Endothelial cell of coronary artery (primary cell): Measurements from ENCODE around the gene CSNK1A1. TPM values are rescaled to one million over a fixed set of nuclear protein-coding genes. Genes with fewer than 3 reads are reported as not detected.

Source experiments
- total RNA-seq: library from RNA; depleted of rRNA; stranded (reverse); fragments of >200 nt; gene quantifications from 2 replicates; pipeline ENCODE4 v1.2.3, GENCODE V29; 2014

The CSNK1A1 gene
- 520 and 526 TPM in 2 replicates for total RNA-seq

GRCh38 chr5:149551227-149552037 is at the start of gene CSNK1A1:
Gene CSNK1A1, minus strand, starts transcription at chr5:149551439. Its CDS starts 475 bp downstream, at chr5:149550964.

DNA sequence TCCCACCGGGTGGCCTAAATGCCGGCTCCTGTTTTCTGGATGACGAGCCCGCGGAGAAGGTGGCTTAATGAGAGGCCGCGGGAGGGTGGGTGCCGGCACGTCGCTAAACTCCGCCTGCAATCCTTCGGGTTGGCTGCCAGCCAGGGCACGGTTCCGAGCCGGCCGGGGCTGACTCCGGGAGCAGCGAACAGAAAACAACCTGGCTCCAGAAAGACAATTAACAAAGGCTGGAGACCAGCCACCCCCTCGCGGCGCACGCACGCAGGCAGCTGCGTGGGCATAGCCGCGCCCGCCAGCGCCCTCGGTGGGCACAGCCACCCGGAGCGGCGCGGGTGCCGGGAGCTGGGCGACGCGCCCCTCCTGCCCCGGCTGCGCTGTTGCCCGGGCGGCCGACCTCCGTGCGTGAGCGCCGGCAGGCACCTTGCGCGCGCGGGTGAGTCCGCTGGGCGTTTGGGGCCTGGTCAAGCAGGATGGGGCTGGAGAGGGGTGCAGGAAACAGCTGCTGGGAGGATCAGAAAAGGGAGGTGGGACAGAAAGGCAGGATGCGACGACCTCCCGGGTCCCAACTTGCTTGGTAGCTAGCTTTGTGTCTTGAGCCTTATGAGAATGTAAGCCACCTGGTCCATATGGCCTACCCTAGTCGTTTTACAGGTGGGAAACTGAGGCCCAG is 30.1 kb upstream of the CSNK1A1 start, which contains the start of gene ARHGEF37:
ARHGEF37 (plus strand) TSS at position 307 of the 670 bp plus-strand sequence. CDS start 16,272 bp downstream, outside the sequence.

Other genes with a start within 250 kb of the CSNK1A1 start
- 19.1 and 29.4 TPM in 2 replicates for gene GRPEL2, start 205.9 kb downstream of the CSNK1A1 start, total RNA-seq
- 8.8 and 11.4 TPM in 2 replicates for gene PCYOX1L, start 193.4 kb downstream of the CSNK1A1 start, total RNA-seq
- not detected in 2 replicates for gene IL17B, start 172.1 kb downstream of the CSNK1A1 start, total RNA-seq
- gene ARHGEF37, start 30.1 kb upstream of the CSNK1A1 start, total RNA-seq, result 9.4 and 11.2 TPM in 2 replicates
- gene PPARGC1B, start 178.9 kb upstream of the CSNK1A1 start, total RNA-seq, result 0.45 and 0.47 TPM in 2 replicates